Adrenal gland (tissue), 12 donors: ENCODE results near the gene MTM1. TPM values are rescaled to one million over a fixed set of nuclear protein-coding genes. Genes with fewer than 3 reads are reported as not detected.

Source experiments
- DNase-seq, 7 donors: peaks; one replicate each; pipeline ENCODE4 v3.0.0-alpha.2; 2019 to 2020
- H3K27ac ChIP-seq, 5 donors: fragments of 200-600 bp; sonication (generic) in 4 of 5; 1 replicate in 3 of 5; 2 replicates in 2 of 5; pipeline versions ENCODE4 v1.5.1 to v1.8.0; 2016 to 2020; ENCODE audit warnings: mild to moderate bottlenecking in 1 of 5
- H3K27me3 ChIP-seq: fragments of 200-600 bp; 2 replicates; pipeline ENCODE4 v1.8.0; 2021
- H3K36me3 ChIP-seq, 2 donors: fragments of 200-600 bp; replicated peaks in 1 of 2; 1 replicate in 1 of 2; 2 replicates in 1 of 2; pipeline versions ENCODE4 v1.5.1 to v1.8.0; 2018 to 2022
- H3K4me1 ChIP-seq, 2 donors: fragments of 200-600 bp; replicated peaks in 1 of 2; 1 replicate in 1 of 2; 2 replicates in 1 of 2; pipeline versions ENCODE4 v1.5.1 to v1.8.0; 2018 to 2021
- H3K4me3 ChIP-seq, 4 donors: fragments of 200-600 bp; sonication (generic) in 3 of 4; one replicate each; pipeline ENCODE4 v1.5.1; 2016 to 2018
- H3K9me3 ChIP-seq, 3 donors: fragments of 200-600 bp; sonication (generic) in 1 of 3; replicated peaks in 1 of 3; 1 replicate in 2 of 3; 2 replicates in 1 of 3; pipeline versions ENCODE4 v1.5.1 to v1.8.0; 2016 to 2021
- CTCF ChIP-seq, 6 experiments: fragments of 450-650 bp in 4 of 6; fragments of 200-600 bp in 2 of 6; sonication (generic) in 1 of 6; IDR thresholded peaks; 1 replicate in 5 of 6; 2 replicates in 1 of 6; pipeline versions ENCODE4 v1.5.1 to v1.8.0; 2016 to 2021; ENCODE audit warnings: antibody characterized with exemption in 6 of 6, mild to moderate bottlenecking in 2 of 6, moderate library complexity in 1 of 6
- POLR2A ChIP-seq, 2 donors: fragments of 450-650 bp; IDR thresholded peaks; one replicate each; pipeline ENCODE4 v1.6.1; 2017; ENCODE audit warnings: antibody characterized with exemption in 2 of 2, mild to moderate bottlenecking in 2 of 2, moderate library complexity in 1 of 2
- WGBS, 4 donors: extraction: QIAGEN DNeasy Blood & Tissue Kit in 2 of 4; methylation state at CpG; one replicate each; pipeline versions ENCODE4 v1.1.5 to v1.1.7; 2013 to 2017; 5-methylcytosine and 5-hydroxymethylcytosine counted together
- intact Hi-C, 2 donors: fragments of 100-400 bp; cut with DNase I; formaldehyde crosslinking; loops; one replicate each; pipeline versions ENCODE4 v1.14.1 to v1.15.0; 2022 to 2023
- polyA plus RNA-seq, 3 donors: library from polyadenylated mRNA; stranded (reverse); fragments of 200-250 nt in 2 of 3; fragments of 350-450 nt in 1 of 3; fragmentation: Illumina TruSeq in 1 of 3; extraction: RNeasy Lipid Tissue Mini Kit (QIAGEN cat#74804) in 1 of 3; gene quantifications; one replicate each; pipeline ENCODE4 v1.2.3, GENCODE V29; 2013 to 2014
- total RNA-seq, 9 donors: library from RNA; depleted of rRNA in 4 of 9; stranded (reverse); fragments of >200 nt in 4 of 9; fragments of 120-200 nt in 1 of 9; fragmentation: NEBNext Ultra II Directional in 1 of 9; extraction: Animal tissue kit (Norgen Biotek cat#: 25700) in 1 of 9; gene quantifications; one replicate each; pipeline versions ENCODE4 v1.1.0 to v1.2.4, GENCODE V29; 2013 to 2023
- donor health status: healthy with polysubstance abuse.
- donor health status: Bipolar disorder and iron deficiency.
- donor health status: DM: yes; HTN: yes; CAD: no.
- donor health status: DM: no; HTN: no; CAD: no.
- donor health status: DM: no; HTN: no; CAD: no.
- donor health status: DM: yes; HTN: yes; CAD: no.

The MTM1 gene
- total and polyA plus RNA-seq, 12 donors: 4.1 to 31.4 (median 24.9) TPM

- no peaks in the 10 kb centered on the region for H3K36me3 ChIP-seq
- no peaks in the 10 kb centered on the region for H3K4me1 ChIP-seq
- no peak for TF ChIP-seq CTCF (IDR thresholded peaks at IDR 0.05)
- no peak for TF ChIP-seq POLR2A (IDR thresholded peaks at IDR 0.05)
- 82 to 95% (median 90%) methylated on average over 3 of the region's 3 CpGs for WGBS, 4 donors
- no peaks in the 10 kb centered on the region for H3K9me3 ChIP-seq
- H3K27ac ChIP-seq: no peak overlapping the region
- DNase-seq: no peak
- H3K4me3 ChIP-seq: no peak overlapping the region
- intact Hi-C loops: no loop called here
- H3K27me3 ChIP-seq: no peaks in the 10 kb centered on the region
These were observed 57.5 kb downstream of the MTM1 start for GRCh38 chrX:150625875-150626274.

- Histone ChIP-seq H3K27ac (no peak overlapping the region), H3K36me3 (no peaks in the 10 kb centered on the region), H3K27me3 (no peaks in the 10 kb centered on the region), H3K9me3 (no peaks in the 10 kb centered on the region), H3K4me1 (no peaks in the 10 kb centered on the region), H3K4me3 (no peak overlapping the region)
- DNase-seq: no peak
- intact Hi-C loops: no loop called here
- TF ChIP-seq POLR2A (IDR thresholded peaks at IDR 0.05) (no peak), CTCF (IDR thresholded peaks at IDR 0.05) (no peak)
These were observed 59.5 kb downstream of the MTM1 start for GRCh38 chrX:150627957-150628356.

- TF ChIP-seq CTCF (IDR thresholded peaks at IDR 0.05) (no peak), POLR2A (IDR thresholded peaks at IDR 0.05) (no peak)
- Histone ChIP-seq H3K9me3 (no peaks in the 10 kb centered on the region), H3K27me3 (no peaks in the 10 kb centered on the region), H3K4me3 (no peak overlapping the region), H3K36me3 (no peaks in the 10 kb centered on the region), H3K4me1 (no peaks in the 10 kb centered on the region), H3K27ac (no peak overlapping the region)
- 72 to 84% (median 77%) methylated on average over 3 of the region's 3 CpGs for WGBS, 4 donors
- no peak for DNase-seq
- intact Hi-C loops: no loop called here
These were observed 67.5 kb downstream of the MTM1 start for GRCh38 chrX:150635952-150636351.

- Histone ChIP-seq H3K36me3 (no peaks in the 10 kb centered on the region), H3K4me1 (no peaks in the 10 kb centered on the region), H3K9me3 (no peaks in the 10 kb centered on the region), H3K27ac (no peak overlapping the region), H3K4me3 (no peak overlapping the region), H3K27me3 (no peaks in the 10 kb centered on the region)
- TF ChIP-seq CTCF (IDR thresholded peaks at IDR 0.05) (no peak), POLR2A (IDR thresholded peaks at IDR 0.05) (no peak)
- 84 to 98% (median 89%) methylated on average over 3 of the region's 3 CpGs for WGBS, 4 donors
- no peak for DNase-seq
- intact Hi-C loops: no loop called here
These were observed 74.0 kb downstream of the MTM1 start for GRCh38 chrX:150642423-150642822.
